ENCODE measurements around the gene TMEM132C.

The TMEM132C gene

DNA sequence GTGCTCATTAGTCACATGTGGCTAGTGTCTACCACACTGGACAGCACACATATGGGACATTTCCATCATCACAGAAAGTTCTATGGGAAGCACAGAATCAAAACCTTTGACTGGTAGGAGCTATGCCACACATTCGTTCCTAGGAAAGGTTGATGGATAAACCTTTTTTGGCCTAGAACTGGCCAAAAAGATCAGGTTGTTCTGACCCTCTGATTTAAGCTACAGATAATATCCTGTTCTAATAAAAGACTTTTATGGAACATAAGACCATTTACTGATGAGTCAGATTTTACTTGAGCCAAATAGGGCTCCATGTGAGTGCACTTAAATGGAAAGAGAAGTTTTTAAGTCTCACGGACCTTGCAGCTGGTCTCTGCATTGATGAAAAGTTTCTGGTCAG is 413.6 kb downstream of the TMEM132C start:
- DNase-seq: no peak

DNA sequence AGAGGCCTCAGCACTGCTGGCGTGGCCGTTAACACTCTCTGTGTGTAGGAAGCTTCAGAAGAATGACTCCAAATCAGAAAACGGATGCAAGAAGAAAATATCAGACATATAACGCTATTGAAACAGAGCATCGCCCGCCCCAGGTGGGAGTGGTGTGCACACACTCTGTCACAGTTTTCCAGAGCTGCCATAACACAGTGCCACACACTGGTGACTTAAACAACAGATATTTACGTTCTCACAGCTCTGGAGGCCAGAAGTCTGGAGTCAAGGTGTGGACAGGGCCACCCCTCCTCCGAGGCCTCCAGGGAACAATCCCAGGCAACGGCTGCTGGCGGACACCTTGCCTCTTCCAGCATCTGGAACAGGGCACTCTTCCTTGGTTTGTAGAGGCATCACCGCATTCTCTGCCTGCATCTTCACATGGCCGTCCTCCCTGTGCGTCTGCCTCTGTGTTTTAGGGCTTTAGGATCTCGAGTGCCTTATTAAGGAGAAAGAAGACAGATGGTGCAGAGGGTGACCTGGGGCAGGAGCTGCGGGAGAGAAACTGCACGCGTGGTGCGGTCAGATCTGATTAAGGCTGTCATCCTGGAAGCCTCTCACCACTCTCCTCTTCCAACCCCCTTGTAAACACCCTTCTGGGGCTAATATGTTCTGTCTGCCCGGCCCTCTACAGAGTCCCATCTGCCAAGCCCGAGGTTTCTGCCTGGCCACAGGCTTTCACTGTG is 415.7 kb downstream of the TMEM132C start:
- DNase-seq: no peak

DNA sequence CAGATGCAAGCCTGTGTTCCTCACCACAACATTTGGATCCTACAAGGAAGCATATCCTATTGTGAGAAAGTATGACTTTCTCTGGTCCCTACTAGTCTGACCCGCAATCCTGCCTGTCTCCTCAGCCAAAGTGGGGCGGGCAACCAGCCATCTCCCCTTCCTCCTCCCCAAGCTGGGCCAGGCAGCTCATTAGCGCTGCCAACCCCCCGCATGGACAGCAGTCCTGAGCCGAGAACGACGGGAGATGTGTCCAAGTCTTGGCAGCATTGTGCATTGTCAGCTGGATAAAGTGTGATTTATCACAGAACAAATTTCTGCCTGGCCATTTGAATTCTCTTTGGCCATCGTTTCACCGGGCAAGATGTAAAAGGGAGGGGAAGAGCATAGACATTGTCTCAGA is 417.4 kb downstream of the TMEM132C start:
- no peak for DNase-seq

DNA sequence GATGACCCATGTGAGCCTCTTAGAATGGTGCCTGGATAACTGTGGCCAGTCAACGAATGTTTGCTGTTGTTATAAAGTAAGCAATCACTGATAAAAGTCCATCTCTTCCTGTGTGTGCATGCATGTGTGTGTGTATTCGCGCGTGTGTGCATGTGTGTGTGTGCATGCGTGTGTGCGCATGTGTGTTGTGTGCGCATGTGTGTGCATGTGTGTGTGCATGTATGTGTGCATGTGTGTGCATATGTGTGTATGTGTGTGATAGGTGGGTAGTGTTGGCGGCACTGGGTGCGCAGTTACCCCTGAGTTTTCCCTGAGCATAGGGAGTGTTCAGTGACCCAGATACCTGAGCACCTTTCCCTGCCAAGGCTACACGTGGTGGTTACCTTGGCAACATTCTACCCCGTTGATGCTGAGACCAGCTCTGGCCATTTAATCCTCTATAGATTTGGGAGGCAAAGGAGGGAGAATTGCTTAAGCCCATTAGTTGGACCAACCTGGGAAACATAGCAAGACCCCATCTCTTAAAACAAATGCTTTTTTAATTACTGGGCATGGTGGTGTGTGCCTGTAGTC is 419.0 kb downstream of the TMEM132C start:
- DNase-seq: no peak

GRCh38 chr12:128687851-128688250 is 420.9 kb downstream of the TMEM132C start:
- DNase-seq: no peak

- no peak for DNase-seq
Measured at GRCh38 chr12:128690641-128691040, 423.7 kb downstream of the TMEM132C start.

GRCh38 chr12:128693115-128693514 is 426.1 kb downstream of the TMEM132C start:
- no peak for DNase-seq

GRCh38 chr12:128693771-128694170 is 426.8 kb downstream of the TMEM132C start:
- DNase-seq: no peak

GRCh38 chr12:128694445-128694844 is 427.5 kb downstream of the TMEM132C start:
- DNase-seq: no peak

- DNase-seq: no peak
Measured at GRCh38 chr12:128695697-128696096, 428.7 kb downstream of the TMEM132C start.

GRCh38 chr12:128698301-128698972 is 431.5 kb downstream of the TMEM132C start:
- DNase-seq: no peak

- DNase-seq: no peak
Measured at GRCh38 chr12:128699106-128699505, 432.1 kb downstream of the TMEM132C start.

- no peak for DNase-seq
Measured at GRCh38 chr12:128702371-128702770, 435.4 kb downstream of the TMEM132C start.

GRCh38 chr12:128705140-128705539 is 438.2 kb downstream of the TMEM132C start:
- no peak for DNase-seq

DNA sequence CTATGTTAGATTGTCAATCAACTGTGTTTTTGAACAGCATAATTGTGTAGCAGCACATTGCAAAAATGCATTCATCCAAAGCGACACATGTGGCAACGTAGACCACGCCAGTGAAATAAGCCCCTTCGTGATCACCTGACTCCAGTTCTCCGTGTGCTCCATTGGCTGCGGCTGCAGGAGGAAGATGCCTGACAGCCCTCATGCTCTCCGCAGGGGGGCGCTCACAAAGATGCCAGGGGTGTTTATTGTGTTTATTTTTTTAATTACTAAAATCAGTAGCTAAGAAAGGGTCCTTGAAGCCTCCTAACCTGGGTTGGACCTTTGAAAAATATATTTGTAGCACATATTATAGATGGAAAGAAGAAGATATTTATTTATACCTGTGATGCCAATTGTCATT is 440.5 kb downstream of the TMEM132C start:
- DNase-seq: no peak

DNA sequence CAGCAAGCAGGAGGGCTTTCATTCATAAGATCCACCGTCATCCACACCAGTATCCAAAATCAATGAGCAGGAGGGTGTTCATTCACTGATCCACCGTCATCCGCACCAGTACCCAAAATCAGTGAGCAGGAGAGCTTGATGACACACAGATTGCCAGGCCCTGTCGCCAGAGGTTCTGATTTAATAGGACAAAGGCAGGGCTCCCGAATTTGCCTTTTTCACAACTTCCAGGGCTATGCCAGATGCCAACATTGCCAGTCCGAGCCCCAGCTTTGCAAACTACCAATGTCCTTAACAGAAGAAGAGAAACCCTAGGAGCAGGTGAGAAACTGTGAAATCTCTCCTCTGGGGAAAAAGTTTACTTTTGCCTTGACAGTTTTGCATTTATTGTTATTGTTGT is 441.8 kb downstream of the TMEM132C start:
- no peak for DNase-seq

DNA sequence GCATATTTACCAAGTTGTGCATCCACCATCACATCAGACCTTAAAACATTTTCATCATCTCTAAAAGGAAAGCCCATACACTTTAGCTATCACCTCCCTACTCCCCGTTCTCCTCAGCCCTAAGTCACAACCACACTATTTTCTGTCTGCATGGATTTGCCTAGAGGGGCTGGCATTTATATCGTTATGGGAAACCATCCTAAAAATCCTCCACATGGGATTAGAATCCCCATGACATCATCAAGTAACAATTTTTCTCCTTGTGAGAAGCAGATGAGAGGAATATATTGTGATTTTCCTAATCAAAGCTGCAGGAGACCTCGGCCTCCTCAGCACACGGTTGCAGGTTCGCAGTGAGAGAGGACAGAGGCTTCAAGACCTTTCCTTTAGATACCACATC is 442.7 kb downstream of the TMEM132C start:
- DNase-seq: peak; percentile 10

DNA sequence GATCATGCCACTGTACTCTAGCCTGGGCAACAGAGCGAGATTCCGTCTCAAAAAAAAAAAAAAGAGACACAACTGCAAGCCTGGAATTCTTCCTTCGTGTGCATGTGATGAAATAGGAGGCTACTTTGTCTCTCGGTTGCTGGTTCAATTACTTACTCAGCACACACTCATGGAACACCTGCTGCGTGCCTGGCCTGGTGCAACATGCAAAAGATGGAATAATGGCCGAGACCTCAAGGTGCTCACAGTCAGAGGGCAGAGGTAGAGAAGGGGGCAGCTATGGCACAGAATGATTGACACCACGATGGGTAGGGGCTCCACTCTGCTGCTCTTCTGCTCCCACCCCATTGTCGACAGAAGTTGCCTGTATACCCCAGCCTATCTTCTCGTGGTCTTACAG is 444.5 kb downstream of the TMEM132C start:
- no peak for DNase-seq

DNA sequence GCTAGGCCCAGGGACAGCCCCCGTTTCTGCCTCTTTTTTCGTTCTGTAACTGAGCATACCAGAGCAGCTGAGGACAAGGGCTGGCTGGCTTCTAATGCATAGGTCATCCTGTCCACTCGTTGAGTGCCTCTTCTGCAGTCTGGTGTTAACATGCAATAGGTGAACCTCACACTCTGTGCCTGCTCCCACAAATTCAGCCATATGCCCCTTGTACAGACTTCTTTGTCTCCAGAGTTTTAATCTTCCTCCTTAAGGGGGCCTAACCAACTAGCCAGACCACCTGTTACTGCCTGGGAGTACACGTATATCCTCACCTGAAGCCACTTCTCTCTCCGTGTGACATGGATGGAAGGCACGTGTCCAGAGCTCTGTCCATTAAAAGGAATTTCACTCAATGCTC is 445.7 kb downstream of the TMEM132C start:
- no peak for DNase-seq

DNA sequence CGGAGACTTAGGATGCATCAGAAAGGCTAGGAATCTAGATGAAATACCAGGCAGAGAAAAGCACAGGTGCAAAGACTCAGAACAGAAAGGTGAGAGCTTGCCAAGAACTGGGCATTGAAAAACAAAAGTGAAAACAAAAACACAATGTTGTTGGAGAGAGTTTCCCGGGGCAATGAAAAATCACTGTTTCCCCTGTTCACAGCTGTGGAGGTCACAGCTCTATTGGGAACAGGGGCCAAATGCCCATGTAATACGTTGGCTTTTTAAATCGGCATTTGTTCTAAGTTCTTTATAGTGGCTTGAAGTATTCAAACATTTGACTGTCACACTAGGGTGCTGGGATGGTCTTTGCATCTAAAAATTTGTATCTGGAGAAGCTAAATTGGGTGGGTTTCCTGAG is 448.5 kb downstream of the TMEM132C start:
- DNase-seq: no peak

DNA sequence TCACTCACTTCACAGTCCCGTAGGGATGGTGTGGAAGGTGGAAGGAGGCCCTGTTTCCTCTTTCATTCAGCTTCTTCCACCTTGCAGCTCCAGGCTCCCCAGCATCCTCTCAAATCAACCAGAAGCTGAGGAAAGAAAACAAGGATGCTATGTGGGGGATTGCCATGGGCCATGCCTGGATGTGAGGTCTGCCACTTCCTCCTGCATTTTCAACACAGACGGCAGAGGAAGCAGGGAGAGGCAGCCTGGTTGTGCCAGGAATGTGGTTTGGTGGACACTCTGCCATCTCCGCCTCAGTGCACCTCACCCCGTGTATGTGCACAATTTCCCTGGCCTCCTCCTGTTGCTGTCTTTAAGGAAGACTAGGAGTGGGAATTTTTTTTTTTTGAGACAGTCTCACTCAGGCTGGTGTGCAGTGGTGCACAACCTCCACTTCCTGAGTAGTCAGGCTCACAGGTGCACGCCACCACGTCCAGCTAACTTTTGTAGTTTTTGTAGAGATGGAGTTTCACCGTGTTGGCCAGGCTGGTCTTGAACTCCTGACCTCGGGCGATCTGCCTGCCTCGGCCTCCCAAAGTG is 457.6 kb downstream of the TMEM132C start:
- no peak for DNase-seq

GRCh38 chr12:128726886-128727285 is 459.9 kb downstream of the TMEM132C start:
- no peak for DNase-seq

- no peak for DNase-seq
Measured at GRCh38 chr12:128727461-128727860, 460.5 kb downstream of the TMEM132C start.

DNA sequence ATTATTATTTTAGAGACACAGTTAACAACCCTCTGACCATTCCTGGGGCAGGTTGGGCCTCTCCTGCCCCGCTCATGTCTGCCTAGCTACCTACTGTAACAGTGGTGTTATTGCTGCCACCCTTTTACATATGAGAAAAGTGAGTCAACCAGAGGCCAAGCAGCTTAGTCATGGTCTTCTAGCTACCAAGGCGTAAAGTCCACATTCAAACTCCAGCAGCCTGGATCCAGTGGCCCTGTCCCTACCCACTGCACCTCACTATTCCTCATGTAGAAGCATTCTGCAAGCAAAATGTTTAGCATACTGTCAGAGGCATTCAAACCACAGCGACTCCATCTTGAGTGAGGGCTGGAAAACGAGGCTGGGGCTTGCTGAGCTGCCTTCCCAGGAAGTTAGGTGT is 461.0 kb downstream of the TMEM132C start:
- peak; percentile 11 for DNase-seq
